GM21367 (cell line): ENCODE results near the gene MORN1.

ENCODE experiments used
- ATAC-seq: cut with Tn5 transposase; IDR thresholded peaks from one replicate; pipeline ENCODE4 v1.9.1; 2021; ENCODE audit not compliant: unreplicated experiment

MORN1 gene

DNA sequence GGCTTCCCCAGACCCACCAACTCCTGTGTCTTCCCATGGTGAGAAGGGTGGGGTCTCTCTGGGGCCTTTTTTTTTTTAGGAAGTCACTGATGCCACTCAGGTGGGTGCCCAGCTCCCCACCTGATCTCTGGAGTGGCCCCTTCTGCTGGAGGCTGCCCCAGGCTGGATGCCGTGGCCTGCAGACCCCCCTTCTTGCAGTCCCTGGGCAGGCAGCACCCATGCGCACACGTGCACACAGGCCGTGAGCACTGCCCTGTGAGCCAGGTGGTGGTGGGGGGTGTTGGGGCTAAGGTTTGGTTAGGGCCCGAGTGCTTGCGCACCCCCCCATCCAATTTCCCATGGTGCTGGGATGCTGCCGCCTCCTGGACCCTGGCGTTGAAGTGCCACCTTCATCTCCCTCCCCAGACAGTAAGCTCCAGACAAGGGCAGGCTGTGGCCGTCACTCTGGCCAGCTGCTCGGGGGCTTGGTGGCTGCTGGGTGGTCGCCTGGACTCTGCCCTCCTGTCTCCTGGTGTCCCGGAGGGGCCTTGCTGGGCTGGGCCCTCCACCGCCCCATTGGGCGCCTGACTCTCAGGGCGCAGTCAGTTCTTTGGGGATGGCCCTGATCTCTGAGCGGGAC is 112.7 kb downstream of the MORN1 start:
- no peak for ATAC-seq

GRCh38 chr1:2277741-2278488 is 113.4 kb downstream of the MORN1 start:
- ATAC-seq: no peak

GRCh38 chr1:2276803-2277580 is 114.4 kb downstream of the MORN1 start:
- no peak for ATAC-seq

DNA sequence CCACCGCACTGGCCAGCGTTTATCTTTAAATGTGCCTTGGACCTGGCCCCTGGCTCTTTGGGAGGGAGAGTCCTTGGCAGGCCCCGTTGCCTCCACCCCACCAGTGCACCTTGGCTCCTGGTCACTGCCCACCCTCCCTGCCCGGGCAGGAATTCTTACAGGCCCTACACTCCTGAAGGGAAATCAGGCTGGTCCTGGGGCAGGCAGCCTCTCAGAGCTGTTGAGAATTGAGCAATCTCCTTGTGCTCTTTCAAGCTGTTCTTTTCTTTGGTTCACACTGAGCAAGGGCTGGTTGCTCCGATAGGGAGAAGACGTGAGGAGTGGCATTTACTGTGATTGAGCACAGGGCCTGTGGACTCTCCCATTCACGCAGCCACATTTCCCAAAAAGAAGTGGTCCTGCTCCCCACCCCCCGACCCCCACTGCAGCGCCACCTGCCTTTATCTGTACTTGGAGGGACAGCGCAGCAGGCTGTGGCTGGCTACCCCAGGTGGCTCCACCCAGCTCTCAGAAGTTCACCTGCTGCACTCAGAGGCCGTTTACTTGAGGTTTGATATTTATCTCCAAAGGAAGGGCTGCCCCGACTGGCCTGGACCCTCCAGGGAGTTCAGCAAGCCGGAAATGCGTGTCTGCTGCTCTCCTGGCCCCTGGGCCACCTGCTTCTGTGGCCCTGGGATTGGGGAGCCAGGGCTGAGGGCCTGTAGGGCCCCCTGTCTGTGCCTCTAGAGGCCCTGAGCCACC is 115.4 kb downstream of the MORN1 start:
- no peak for ATAC-seq

DNA sequence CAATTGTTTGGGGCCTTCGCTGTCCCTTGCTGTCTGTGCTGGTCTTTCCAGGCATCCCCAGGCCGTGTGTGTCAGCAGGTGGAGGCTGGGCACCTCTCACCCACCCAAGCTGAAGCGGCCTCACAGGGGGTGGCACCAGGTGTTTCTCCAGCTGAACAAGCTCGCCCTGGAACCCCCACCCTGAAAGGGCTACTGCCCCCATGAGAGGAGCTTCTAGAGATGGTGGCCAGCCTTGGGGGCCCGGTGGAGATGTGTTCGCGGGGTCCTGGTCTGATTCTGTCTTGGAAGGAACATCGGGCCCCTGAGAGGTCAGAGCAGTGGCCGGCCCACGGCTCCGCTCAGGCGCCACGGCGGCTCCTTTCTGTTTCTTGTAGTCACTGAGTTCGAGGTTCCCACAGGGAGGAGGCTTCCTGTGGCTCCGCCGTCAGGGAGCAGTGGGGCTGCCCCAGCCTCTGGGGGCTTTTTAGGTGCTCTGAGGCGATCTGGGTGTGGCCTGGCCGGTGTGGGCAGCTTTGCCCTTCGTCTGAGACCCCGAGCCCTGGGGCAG is 116.4 kb downstream of the MORN1 start:
- no peak for ATAC-seq

- ATAC-seq: no peak
Measured at GRCh38 chr1:2274231-2274928, 117.0 kb downstream of the MORN1 start.

DNA sequence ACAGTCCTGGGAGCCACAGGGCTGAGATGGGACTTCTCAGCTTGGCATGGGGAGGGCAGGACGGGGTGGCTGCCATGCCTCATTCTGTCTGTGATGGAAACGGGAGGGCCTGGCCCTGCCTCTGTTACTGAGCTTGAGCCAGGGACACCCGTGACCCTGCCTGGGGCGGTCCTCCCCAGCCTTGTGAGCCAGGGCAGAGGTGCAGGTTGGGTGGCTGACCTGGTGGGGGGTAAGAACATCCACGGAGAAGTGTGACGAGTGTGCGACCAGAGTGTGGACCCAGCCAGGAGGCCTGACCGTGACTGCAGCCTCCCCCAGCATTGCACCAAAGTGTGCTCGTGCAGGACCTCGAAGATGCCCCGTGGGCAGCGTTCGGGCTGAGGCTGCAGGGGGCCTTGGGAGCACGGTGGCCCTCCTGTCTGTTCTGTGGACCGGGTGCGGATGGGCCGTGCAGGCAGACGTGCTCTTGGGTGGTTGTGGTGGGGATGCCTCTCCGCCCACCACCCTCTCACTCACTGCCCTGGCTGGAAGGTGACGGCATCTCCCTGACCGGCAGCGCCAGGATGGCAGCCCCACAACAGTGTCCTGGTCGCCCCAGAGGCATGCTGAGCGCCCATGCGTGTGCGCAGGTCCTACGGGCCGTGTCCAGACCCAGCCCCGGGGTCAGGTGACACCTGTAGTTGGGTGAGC is 117.8 kb downstream of the MORN1 start:
- ATAC-seq: no peak

DNA sequence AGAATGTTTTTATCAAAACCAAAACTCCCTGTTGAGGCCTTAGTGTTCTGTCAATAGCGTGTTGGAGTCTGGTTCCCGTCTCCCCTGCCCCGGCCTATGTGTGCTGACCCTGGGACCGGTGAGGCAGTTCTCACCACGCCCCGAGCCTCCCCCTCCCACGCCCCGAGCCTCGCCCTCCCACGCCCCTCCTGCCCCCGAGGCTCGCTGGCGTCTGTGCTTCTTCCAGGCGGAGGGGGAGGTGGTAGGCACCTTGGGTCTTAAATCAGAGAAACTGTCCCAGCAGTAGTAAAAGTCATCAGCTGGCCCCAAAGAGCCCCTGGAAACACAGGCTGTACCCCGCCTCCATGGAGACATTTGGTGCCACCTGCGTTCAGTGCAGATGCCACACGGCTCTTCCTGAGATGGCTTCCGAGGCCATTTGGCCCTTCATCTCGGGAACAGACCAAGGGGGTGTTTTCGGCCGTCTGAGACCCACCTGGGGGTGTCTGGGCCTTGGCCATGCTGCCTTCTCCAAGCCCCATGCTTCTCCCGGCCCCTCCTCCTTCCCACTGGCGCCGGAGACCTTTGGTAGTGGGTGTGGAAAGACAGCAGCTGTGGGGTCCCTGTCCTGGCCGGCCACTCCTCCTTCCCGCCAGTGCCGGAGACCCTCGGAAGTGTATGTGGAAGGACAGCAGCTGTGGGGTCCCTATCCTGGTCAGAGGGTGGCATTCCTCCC is 118.5 kb downstream of the MORN1 start:
- ATAC-seq: no peak

- ATAC-seq: no peak
Measured at GRCh38 chr1:2271841-2272655, 119.3 kb downstream of the MORN1 start.
